ENCODE data around the gene ASTN2. TPM values are rescaled to one million over a fixed set of nuclear protein-coding genes. Genes with fewer than 3 reads are reported as not detected.

ASTN2 gene
- total and polyA plus RNA-seq, 4 donors, result 0.57 to 2.9 (median 1.4) TPM

GRCh38 chr9:117233016-117233415 lies 181.8 kb downstream of the ASTN2 start (continued):
- TF ChIP-seq ZBTB33 (IDR thresholded peaks at IDR 0.05) (no peak), MAX (IDR thresholded peaks at IDR 0.05) (no peak), TAF1 (conservative IDR thresholded peaks at IDR 0.05) (no peak), RXRA (IDR thresholded peaks at IDR 0.05) (no peak)

- WGBS, result 67% methylated on average over 1 of the region's 1 CpG
- TF ChIP-seq ATF3 (IDR thresholded peaks at IDR 0.05) (no peak), HNF4G (IDR thresholded peaks at IDR 0.05) (no peak), HNF4A (conservative IDR thresholded peaks at IDR 0.05) (no peak), JUND (IDR thresholded peaks at IDR 0.05) (no peak), RXRA (IDR thresholded peaks at IDR 0.05) (no peak), FOXA2 (IDR thresholded peaks at IDR 0.05) (no peak), SP1 (IDR thresholded peaks at IDR 0.05) (no peak), FOXA1 (IDR thresholded peaks at IDR 0.05) (no peak), TAF1 (conservative IDR thresholded peaks at IDR 0.05) (no peak), NR2F2 (IDR thresholded peaks at IDR 0.05) (no peak), CTCF (IDR thresholded peaks at IDR 0.05; ENCODE audit: low read depth, low read length, missing input control) (no peak), EGR1 (IDR thresholded peaks at IDR 0.05; ENCODE audit: low read depth in 2 of 2) (no peak), GABPA (IDR thresholded peaks at IDR 0.05 in 1 of 2, conservative IDR thresholded peaks at IDR 0.05 in 1 of 2) (no peak)
- Histone ChIP-seq H3K9me3 (ENCODE audit: control insufficient read depth in 4 of 4, low read length in 3 of 4) (no peaks in the 10 kb centered on the region), H3K27me3 (ENCODE audit: control insufficient read depth in 4 of 4, insufficient read depth in 4 of 4, low read length in 3 of 4) (peaks cover 0 to 3% (median 0%) of the 10 kb centered on the region in 4 donors), H3K9ac (ENCODE audit: low read depth in 1 of 2, low read length in 2 of 2) (no peak overlapping the region), H3K27ac (ENCODE audit: low read depth in 1 of 2, low read length in 2 of 2) (no peak overlapping the region), H3K4me1 (ENCODE audit: control insufficient read depth in 4 of 4, insufficient read depth in 4 of 4, low read length in 3 of 4) (no peaks in the 10 kb centered on the region), H3K36me3 (ENCODE audit: control insufficient read depth in 4 of 4, insufficient read depth in 3 of 4, low read depth in 1 of 4, low read length in 3 of 4) (no peaks in the 10 kb centered on the region), H3K4me3 (ENCODE audit: low read depth in 1 of 3, low read length in 3 of 3) (no peak overlapping the region)
- DNase-seq (ENCODE audit: low spot score), result no peak
These were observed 182.6 kb downstream of the ASTN2 start for GRCh38 chr9:117232281-117232680.

GRCh38 chr9:117231012-117231411 lies 183.8 kb downstream of the ASTN2 start:
- H3K27ac ChIP-seq (ENCODE audit: low read depth in 1 of 2, low read length in 2 of 2), result no peak overlapping the region
- no peak overlapping the region for H3K9ac ChIP-seq (ENCODE audit: low read depth in 1 of 2, low read length in 2 of 2)
- no peaks in the 10 kb centered on the region for H3K36me3 ChIP-seq (ENCODE audit: control insufficient read depth in 4 of 4, insufficient read depth in 3 of 4, low read depth in 1 of 4, low read length in 3 of 4)
- WGBS, result 4% methylated on average over 1 of the region's 1 CpG
- H3K4me1 ChIP-seq (ENCODE audit: control insufficient read depth in 4 of 4, insufficient read depth in 4 of 4, low read length in 3 of 4), result no peaks in the 10 kb centered on the region
- no peaks in the 10 kb centered on the region for H3K9me3 ChIP-seq (ENCODE audit: control insufficient read depth in 4 of 4, low read length in 3 of 4)
- no peak for TF ChIP-seq FOXA2 (IDR thresholded peaks at IDR 0.05)
- no peak overlapping the region for H3K4me3 ChIP-seq (ENCODE audit: low read depth in 1 of 3, low read length in 3 of 3)
- no peak for DNase-seq (ENCODE audit: low spot score)
- H3K27me3 ChIP-seq (ENCODE audit: control insufficient read depth in 4 of 4, insufficient read depth in 4 of 4, low read length in 3 of 4), result peaks cover 0 to 3% (median 0%) of the 10 kb centered on the region in 4 donors

All from liver (tissue), 9 donors.